ENCODE results near the gene ZNF512.

DNA sequence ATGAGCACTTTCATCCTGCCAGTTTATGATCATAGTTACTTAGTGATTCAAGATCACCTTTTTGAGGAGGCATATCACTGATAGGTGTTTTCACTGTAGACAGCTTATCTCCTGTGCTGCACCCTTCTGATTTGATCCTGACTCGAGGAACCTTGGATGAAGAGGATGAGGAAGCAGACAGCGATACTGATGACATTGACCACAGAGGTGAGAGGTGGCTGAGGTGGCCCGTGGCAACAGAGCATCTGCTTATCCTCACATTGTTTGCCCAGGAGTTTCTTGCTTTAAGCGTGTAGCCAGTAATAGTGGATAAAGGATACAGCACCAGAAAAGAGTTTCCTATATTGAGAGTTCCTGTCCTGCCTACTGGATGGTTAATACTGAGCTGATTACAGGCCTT is 64.9 kb downstream of the ZNF512 start:
- TF ChIP-seq, protein P1, sequence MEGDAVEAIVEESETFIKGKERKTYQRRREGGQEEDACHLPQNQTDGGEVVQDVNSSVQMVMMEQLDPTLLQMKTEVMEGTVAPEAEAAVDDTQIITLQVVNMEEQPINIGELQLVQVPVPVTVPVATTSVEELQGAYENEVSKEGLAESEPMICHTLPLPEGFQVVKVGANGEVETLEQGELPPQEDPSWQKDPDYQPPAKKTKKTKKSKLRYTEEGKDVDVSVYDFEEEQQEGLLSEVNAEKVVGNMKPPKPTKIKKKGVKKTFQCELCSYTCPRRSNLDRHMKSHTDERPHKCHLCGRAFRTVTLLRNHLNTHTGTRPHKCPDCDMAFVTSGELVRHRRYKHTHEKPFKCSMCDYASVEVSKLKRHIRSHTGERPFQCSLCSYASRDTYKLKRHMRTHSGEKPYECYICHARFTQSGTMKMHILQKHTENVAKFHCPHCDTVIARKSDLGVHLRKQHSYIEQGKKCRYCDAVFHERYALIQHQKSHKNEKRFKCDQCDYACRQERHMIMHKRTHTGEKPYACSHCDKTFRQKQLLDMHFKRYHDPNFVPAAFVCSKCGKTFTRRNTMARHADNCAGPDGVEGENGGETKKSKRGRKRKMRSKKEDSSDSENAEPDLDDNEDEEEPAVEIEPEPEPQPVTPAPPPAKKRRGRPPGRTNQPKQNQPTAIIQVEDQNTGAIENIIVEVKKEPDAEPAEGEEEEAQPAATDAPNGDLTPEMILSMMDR (IDR thresholded peaks at IDR 0.05): no peak
- TF ChIP-seq POLR2A (IDR thresholded peaks at IDR 0.05): no peak

Measured in uterus (tissue), 2 donors.